ENCODE results near the gene KISS1R. TPM values are rescaled to one million over a fixed set of nuclear protein-coding genes. Genes with fewer than 3 reads are reported as not detected.

The KISS1R gene
- total RNA-seq, 4 donors from 2014 or later, result not detected

DNA sequence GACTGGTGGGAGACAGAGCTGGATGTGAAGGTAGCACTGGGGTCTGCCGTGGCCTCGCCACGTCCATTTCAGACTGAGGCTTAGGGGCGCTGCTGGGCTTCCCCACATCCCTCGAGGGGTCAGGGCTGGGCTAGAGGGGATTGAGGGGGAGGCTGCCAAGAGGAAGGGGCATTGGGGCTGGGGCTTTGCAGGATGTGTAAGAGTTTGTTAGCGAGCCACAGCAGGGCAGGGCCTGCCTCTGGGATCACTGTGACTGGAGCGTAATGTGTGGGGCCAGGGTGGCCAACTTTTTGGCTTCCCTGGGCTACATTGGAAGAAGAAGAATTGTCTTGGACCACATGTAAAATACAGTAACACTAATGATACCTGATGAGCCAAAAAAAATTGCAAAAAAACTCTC lies 22.8 kb downstream of the KISS1R start:
- 95% methylated on average over 7 of the region's 7 CpGs; no CpG with 5 or more reads in 1 of the 2 donors for WGBS, 2 donors (ENCODE audit: low coverage in 1 of 2)
- no peak overlapping the region for H3K4me3 ChIP-seq
- H3K36me3 ChIP-seq, result no peaks in the 10 kb centered on the region

DNA sequence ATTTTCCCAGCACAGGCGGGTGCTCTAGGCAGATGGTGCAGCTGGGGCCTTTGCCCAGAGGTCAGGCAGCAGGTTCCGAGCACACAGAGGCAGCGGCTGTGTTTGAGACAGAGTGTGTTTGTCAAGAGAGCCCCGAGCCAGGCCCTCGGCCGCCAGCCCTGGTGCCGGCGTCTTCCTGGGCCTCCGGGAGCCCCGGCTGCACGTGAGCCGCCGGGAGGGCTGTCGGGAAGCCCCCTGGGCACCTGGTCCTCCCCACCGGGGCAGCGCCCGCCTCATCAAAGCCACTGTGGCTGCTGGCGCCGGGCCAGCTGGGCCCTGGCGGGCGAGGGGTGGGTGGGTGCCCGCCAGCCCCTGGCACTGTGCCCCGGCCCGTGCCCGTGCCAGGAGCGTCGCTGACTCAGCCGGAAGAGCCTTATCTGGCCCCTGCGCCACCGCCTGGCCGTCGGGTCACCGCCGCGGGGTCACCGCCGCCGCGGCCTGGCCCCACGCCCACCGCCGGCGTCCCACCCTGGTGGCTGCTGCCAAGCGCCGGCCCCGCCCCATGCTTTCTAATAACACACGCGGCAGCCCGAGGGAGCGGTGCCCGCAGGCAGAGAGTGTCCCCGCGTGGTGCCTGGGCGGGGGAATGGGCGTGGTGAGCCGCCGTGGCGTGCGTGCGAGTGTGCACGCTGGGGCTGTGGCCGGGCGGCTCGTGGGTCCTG lies 23.6 kb downstream of the KISS1R start:
- H3K4me1 ChIP-seq, result peaks cover 11 to 44% (median 24%) of the 10 kb centered on the region in 4 donors

More for the DNA sequence above, 22.8 kb downstream of the KISS1R start:
- in situ Hi-C loops (cut with MboI; ENCODE audit: low pct_ligation_motif_present in 1 of 4, low pct_unique_long_range_greater_than_20kb in 1 of 4, low sequenced_read_pairs in 3 of 4), result no loop called here
- TF ChIP-seq, protein P1, sequence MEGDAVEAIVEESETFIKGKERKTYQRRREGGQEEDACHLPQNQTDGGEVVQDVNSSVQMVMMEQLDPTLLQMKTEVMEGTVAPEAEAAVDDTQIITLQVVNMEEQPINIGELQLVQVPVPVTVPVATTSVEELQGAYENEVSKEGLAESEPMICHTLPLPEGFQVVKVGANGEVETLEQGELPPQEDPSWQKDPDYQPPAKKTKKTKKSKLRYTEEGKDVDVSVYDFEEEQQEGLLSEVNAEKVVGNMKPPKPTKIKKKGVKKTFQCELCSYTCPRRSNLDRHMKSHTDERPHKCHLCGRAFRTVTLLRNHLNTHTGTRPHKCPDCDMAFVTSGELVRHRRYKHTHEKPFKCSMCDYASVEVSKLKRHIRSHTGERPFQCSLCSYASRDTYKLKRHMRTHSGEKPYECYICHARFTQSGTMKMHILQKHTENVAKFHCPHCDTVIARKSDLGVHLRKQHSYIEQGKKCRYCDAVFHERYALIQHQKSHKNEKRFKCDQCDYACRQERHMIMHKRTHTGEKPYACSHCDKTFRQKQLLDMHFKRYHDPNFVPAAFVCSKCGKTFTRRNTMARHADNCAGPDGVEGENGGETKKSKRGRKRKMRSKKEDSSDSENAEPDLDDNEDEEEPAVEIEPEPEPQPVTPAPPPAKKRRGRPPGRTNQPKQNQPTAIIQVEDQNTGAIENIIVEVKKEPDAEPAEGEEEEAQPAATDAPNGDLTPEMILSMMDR (IDR thresholded peaks at IDR 0.05), result no peak
- TF ChIP-seq POLR2AphosphoS5 (IDR thresholded peaks at IDR 0.05) (no peak), POLR2A (IDR thresholded peaks at IDR 0.05) (no peak), EP300 (IDR thresholded peaks at IDR 0.05; ENCODE audit: low read depth) (no peak)
- Histone ChIP-seq H3K9me3 (no peaks in the 10 kb centered on the region), H3K27me3 (no peaks in the 10 kb centered on the region), H3K27ac (peak overlapping the region; percentile 79 to 85 (median 82)), H3K4me1 (peaks cover 18 to 47% (median 29%) of the 10 kb centered on the region in 4 donors)
- intact Hi-C loops (cut with DNase I; ENCODE audit: low total_unique reads), result no loop called here
- no peak for DNase-seq

DNA sequence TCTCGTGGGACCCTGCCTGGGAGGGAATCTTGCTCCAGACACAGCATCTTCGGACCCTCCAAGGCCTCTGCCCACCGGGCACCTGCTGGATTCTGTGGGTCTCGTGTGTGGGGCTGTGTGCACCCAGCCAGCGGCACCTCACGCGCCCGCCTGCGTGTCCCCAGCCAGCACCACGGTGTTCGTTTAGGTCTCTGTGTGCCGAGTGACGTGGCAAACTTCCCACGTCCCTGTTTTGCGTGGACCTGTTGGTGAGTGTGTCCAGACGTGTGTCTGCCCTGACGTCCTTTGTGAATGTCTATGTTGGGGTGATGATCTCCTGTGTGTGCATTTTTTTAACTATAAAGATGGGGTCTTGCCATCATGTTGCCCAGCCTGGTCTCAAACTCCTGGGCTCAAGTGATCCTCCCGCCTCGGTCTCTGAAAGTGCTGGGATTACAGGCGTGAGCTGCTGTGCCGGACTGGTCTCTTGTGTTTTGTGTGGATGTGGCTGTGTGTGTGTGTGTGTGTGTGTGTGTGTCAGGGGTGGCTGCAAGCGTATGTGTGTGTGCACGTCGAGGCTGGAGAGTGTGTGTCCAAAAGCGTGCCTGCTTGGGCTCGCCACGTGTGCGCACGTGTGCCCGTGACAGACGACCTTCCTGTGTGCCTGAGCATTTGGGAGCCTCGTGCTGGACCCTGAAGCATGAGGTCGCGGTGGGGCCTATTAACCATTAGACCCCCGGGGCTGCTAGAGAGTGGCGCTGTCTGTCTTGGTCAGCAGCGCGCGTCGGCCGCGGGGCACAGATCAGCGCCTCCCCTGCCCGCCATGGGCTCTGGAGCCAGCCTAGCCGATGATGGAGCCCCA lies 24.4 kb downstream of the KISS1R start:
- Histone ChIP-seq H3K9me3 (no peaks in the 10 kb centered on the region), H3K4me3 (peak overlapping the region in 3 of 4 donors; percentile 7 to 32 (median 21)), H3K36me3 (no peaks in the 10 kb centered on the region), H3K4me1 (peaks cover 11 to 43% (median 24%) of the 10 kb centered on the region in 4 donors), H3K27ac (peak overlapping the region; percentile 79 to 85 (median 82)), H3K27me3 (no peaks in the 10 kb centered on the region)
- TF ChIP-seq POLR2A (IDR thresholded peaks at IDR 0.05), result no peak
- TF ChIP-seq, protein P1 (IDR thresholded peaks at IDR 0.05), result no peak
- TF ChIP-seq EP300 (IDR thresholded peaks at IDR 0.05; ENCODE audit: low read depth), result no peak
- TF ChIP-seq POLR2AphosphoS5 (IDR thresholded peaks at IDR 0.05), result no peak
- 55 to 76% methylated on average over 4 to 32 of the region's 45 CpGs for WGBS, 2 donors (ENCODE audit: low coverage in 1 of 2)
- no peak for DNase-seq
- in situ Hi-C loops (cut with MboI; ENCODE audit: low pct_ligation_motif_present in 1 of 4, low pct_unique_long_range_greater_than_20kb in 1 of 4, low sequenced_read_pairs in 3 of 4) (no loop called here), intact Hi-C loops (cut with DNase I; ENCODE audit: low total_unique reads) (no loop called here)

More for the DNA sequence above, 23.6 kb downstream of the KISS1R start:
- TF ChIP-seq EP300 (IDR thresholded peaks at IDR 0.05; ENCODE audit: low read depth), result no peak
- peak; percentile 6 to 32 (median 29) for TF ChIP-seq POLR2AphosphoS5 (IDR thresholded peaks at IDR 0.05)
- 45% methylated on average over 9 of the region's 64 CpGs; no CpG with 5 or more reads in 1 of the 2 donors for WGBS, 2 donors (ENCODE audit: low coverage in 1 of 2)
- no peaks in the 10 kb centered on the region for H3K27me3 ChIP-seq
- in situ Hi-C loops (cut with MboI; ENCODE audit: low pct_ligation_motif_present in 1 of 4, low pct_unique_long_range_greater_than_20kb in 1 of 4, low sequenced_read_pairs in 3 of 4), result no loop called here
- peak overlapping the region in 3 of 4 donors; percentile 7 to 32 (median 21) for H3K4me3 ChIP-seq
- H3K36me3 ChIP-seq, result no peaks in the 10 kb centered on the region
- DNase-seq, result peak; percentile 86
- peak overlapping the region; percentile 79 to 85 (median 82) for H3K27ac ChIP-seq
- no peaks in the 10 kb centered on the region for H3K9me3 ChIP-seq
- intact Hi-C loops (cut with DNase I; ENCODE audit: low total_unique reads), result no loop called here

DNA sequence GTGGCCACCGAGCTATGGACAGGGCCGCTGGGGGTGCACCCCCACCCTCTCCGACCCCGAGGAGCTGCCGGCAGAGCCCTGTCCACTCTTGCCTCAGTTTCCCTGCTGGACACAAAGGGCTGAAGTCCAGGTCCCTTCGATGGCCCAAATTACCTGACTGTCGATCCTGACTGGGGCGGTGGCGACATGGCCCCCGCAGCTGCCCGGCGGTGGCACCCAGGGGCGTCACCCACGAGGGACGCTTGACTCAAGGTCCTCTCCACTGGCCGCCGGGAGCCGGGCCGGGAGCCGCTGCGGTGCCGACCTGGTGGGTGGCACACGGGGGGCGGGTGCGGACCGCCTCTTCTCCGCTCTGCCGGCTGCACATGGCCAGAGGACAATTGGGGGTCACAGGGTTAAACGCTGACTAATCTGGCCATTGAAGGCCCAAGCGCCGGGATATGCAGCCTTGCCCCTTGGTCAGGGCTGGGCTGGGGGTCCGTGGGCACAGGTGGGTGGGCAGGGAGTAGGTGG lies 25.1 kb downstream of the KISS1R start:
- Histone ChIP-seq H3K4me1 (peaks cover 11 to 43% (median 24%) of the 10 kb centered on the region in 4 donors), H3K27ac (no peak overlapping the region), H3K4me3 (no peak overlapping the region), H3K27me3 (no peaks in the 10 kb centered on the region), H3K9me3 (no peaks in the 10 kb centered on the region), H3K36me3 (no peaks in the 10 kb centered on the region)
- TF ChIP-seq EP300 (IDR thresholded peaks at IDR 0.05; ENCODE audit: low read depth), result no peak
- TF ChIP-seq, protein P1 (IDR thresholded peaks at IDR 0.05), result no peak
- WGBS, 2 donors (ENCODE audit: low coverage in 1 of 2), result 89% methylated on average over 28 of the region's 32 CpGs; no CpG with 5 or more reads in 1 of the 2 donors
- DNase-seq, result no peak
- intact Hi-C loops (cut with DNase I; ENCODE audit: low total_unique reads) (no loop called here), in situ Hi-C loops (cut with MboI; ENCODE audit: low pct_ligation_motif_present in 1 of 4, low pct_unique_long_range_greater_than_20kb in 1 of 4, low sequenced_read_pairs in 3 of 4) (no loop called here)
